Central memory CD8-positive, alpha-beta T cell (primary cell): ENCODE results near the gene POC1A.
A peak's percentile ranks its signal among the peaks of the same experiment; 100 is the strongest.

ENCODE experiments used
- ATAC-seq: fragments of 150-1000 bp; cut with Tn5 transposase; replicated peaks from 2 replicates; pipeline ENCODE4 v1.10.0; 2022; ENCODE audit warnings: mild to moderate bottlenecking, moderate FRiP score, moderate number of reproducible peaks; ENCODE audit not compliant: poor library complexity, severe bottlenecking; ENCODE audit errors: extremely low read depth
- DNase-seq, 2 donors: peaks; one replicate each; pipeline ENCODE4 v3.0.0; 2021; ENCODE audit warnings: low spot score in 2 of 2
- H3K27ac Mint-ChIP-seq: one replicate; pipeline ENCODE4 v1.8.0; 2022; ENCODE audit warnings: low read depth, mild to moderate bottlenecking, moderate library complexity, mixed read lengths
- H3K27me3 Mint-ChIP-seq: one replicate; pipeline ENCODE4 v1.8.0; 2022; ENCODE audit warnings: mixed read lengths
- H3K36me3 Mint-ChIP-seq: one replicate; pipeline ENCODE4 v1.8.0; 2022; ENCODE audit warnings: mild to moderate bottlenecking, moderate library complexity, mixed read lengths; ENCODE audit not compliant: insufficient read depth
- H3K4me1 Mint-ChIP-seq: one replicate; pipeline ENCODE4 v1.8.0; 2022; ENCODE audit warnings: mixed read lengths
- H3K4me3 Mint-ChIP-seq: one replicate; pipeline ENCODE4 v1.8.0; 2022; ENCODE audit warnings: mild to moderate bottlenecking, moderate library complexity, mixed read lengths
- H3K9me3 Mint-ChIP-seq: one replicate; pipeline ENCODE4 v1.8.0; 2022; ENCODE audit warnings: mixed read lengths

POC1A gene

DNA sequence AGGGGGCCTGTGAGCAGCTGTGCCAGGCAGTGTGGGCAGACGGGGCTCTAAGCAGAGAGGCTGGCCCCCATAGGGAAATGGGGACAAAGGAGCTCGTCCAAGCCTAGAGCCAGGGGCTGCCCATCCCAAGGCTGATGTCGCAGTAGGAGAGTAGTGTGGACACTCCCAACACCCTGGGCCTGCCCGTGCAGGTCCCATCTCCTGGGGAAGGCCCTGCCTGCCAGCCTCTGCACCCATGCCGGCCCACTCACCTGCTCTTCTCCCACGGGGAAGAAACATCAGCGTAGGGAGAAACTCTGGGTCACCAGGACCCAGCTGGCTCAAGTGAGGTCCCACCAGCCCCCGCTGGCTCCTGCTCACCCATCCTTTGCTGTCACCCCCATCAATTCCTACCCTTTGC is 87.2 kb downstream of the POC1A start:
- no peak overlapping the region for H3K27ac Mint-ChIP-seq
- no peak for ATAC-seq
- H3K36me3 Mint-ChIP-seq, result peaks cover 2% of the 10 kb centered on the region
- H3K9me3 Mint-ChIP-seq, result no peaks in the 10 kb centered on the region
- H3K4me3 Mint-ChIP-seq, result no peak overlapping the region
- no peaks in the 10 kb centered on the region for H3K27me3 Mint-ChIP-seq
- H3K4me1 Mint-ChIP-seq, result peaks cover 4% of the 10 kb centered on the region
- DNase-seq, result no peak

DNA sequence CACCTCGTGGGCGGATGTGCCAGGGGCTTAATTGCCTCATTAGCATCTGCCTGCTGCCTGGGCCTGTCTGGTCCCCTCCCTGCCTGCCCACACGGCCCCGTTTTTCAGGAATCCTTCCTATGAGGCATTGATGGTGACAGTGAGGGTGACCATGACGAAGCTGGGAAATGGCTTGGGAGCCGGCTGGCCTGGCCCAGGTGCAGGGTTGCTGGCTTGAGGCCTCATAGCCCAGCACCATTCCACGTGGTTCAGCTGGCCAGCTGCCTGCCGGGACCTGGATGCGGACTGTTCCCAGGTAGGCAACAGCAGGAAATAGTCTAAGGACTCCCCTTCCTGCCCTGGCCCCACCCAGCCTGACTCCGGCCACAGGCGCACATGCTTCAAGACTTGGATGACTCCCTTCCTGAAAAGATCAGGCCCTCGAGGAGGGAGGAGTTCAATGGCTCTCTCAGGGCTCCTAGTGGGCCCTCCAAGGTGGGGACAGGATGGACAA is 88.9 kb downstream of the POC1A start:
- peaks cover 2% of the 10 kb centered on the region for H3K36me3 Mint-ChIP-seq
- H3K9me3 Mint-ChIP-seq, result no peaks in the 10 kb centered on the region
- H3K27me3 Mint-ChIP-seq, result no peaks in the 10 kb centered on the region
- ATAC-seq, result no peak
- H3K4me1 Mint-ChIP-seq, result no peaks in the 10 kb centered on the region
- H3K27ac Mint-ChIP-seq, result no peak overlapping the region
- no peak for DNase-seq
- H3K4me3 Mint-ChIP-seq, result no peak overlapping the region

DNA sequence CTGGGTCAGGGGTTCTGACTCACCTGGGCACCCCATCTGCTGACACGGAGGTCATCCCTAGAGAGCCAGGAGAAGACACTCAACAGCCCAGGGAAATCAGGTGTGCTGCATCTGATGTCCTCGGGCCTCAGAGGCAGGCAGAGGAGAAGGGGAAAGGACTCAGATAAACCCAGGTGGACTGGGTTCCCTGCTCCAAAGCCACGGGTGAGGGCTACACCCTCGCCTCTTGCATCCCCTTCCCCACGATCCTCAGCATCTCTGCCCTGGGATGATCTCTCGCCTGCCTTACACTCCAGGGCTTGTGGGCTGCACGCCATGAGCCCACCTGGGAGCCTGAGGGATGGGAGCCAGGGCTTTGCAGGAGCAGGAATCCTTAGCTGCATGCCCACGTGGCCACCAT is 89.7 kb downstream of the POC1A start:
- H3K9me3 Mint-ChIP-seq, result no peaks in the 10 kb centered on the region
- no peak overlapping the region for H3K27ac Mint-ChIP-seq
- peaks cover 1% of the 10 kb centered on the region for H3K36me3 Mint-ChIP-seq
- H3K4me1 Mint-ChIP-seq, result no peaks in the 10 kb centered on the region
- ATAC-seq (no peak), DNase-seq (no peak)
- H3K27me3 Mint-ChIP-seq, result no peaks in the 10 kb centered on the region
- no peak overlapping the region for H3K4me3 Mint-ChIP-seq

DNA sequence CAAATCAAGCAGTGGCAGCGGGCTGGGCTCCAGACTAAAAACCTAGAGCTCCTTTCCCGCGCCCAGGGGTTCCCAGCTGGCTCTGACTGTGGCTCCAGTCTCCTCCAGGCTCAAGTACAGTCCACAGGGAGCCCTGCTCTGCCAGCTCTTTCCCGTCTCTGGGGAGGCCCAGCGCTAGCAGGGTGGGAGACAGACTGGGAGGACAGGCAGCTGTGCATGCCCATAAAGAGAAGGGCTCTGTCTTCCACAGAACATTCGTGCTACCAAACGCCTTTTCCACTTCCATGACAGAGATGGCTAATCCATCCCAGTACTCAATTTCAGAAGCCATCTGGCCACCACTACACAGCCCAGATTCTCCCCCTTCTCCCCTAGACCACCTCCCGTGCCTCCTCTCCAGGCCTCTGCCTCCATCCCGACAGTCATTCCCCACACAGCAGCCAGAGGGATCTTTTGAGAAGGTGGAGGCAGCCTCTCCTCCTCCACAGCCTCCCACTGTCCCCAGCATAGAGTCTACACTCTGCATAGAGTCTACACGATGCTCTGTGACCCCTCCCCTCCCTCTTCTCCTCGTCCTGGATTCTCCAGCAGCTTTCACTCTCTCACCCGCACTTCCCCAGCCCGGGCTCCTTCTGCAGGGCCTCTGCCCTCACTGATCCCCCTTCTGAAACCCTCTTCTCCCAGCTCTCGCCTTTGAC is 91.0 kb downstream of the POC1A start:
- H3K4me3 Mint-ChIP-seq, result no peak overlapping the region
- peaks cover 1% of the 10 kb centered on the region for H3K36me3 Mint-ChIP-seq
- H3K27me3 Mint-ChIP-seq, result no peaks in the 10 kb centered on the region
- DNase-seq, result no peak
- ATAC-seq, result no peak
- H3K4me1 Mint-ChIP-seq, result no peaks in the 10 kb centered on the region
- no peak overlapping the region for H3K27ac Mint-ChIP-seq
- no peaks in the 10 kb centered on the region for H3K9me3 Mint-ChIP-seq

DNA sequence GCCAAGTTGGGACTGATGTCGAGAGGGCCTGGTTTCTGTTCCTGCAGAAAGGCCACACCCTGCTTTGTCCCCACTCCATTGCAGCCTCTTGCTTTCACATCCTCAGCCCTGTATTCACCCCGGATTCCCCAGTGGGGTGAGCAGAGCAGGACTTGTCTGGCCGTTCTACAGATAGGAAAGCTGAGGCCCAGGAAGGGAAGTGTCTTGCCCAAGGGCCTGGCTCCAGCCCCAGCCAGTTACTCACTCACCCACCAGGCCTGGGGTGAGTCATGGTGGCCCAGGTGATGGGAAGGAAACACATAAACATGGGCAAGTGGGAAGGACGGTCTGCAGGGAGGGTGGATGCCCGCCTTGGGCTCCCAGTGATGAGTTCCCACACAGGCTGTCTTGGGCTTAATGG is 91.7 kb downstream of the POC1A start:
- H3K4me3 Mint-ChIP-seq, result no peak overlapping the region
- no peaks in the 10 kb centered on the region for H3K9me3 Mint-ChIP-seq
- H3K27ac Mint-ChIP-seq, result peak overlapping the region; percentile 5

DNA sequence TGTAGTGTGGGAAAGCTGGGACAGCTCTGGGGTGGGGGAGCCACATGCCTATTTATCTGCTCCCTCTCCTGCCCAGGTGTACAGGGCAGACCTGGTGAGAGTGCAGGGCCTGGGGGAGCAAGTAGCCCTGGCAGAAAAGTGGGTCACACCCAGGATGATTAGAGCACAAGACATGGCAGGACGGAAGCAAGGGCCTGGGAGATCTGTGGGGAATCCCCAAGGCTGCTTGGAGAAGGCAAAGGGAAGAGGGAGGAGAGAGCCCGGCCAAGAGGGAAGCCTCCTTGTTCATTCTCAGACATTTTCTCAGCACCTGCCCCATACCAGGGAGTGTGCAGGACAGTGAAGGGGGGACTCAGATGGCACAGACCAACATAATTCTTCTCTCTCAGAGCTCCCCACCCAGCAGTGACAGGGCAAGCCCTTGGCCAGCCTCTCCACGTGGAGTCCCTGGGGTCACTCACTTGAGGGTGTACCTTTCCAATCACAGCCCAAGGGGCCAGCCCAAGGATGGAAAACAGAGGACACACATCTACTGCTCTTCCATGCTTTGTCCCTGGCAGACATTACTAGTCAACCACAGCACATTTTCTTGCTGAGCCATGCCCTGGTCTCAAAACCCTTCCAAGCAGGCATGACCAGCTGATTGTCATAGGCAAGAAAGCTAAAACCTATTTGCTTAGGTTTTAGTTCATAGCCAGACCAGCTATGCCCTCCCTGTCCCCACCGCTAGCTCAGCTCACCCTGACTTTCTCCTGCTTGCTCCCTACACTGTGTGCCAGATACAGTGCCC is 92.9 kb downstream of the POC1A start:
- peak overlapping the region; percentile 5 for H3K27ac Mint-ChIP-seq
- DNase-seq, result no peak
- no peak overlapping the region for H3K4me3 Mint-ChIP-seq
- H3K27me3 Mint-ChIP-seq, result no peaks in the 10 kb centered on the region
- H3K36me3 Mint-ChIP-seq, result peaks cover 7% of the 10 kb centered on the region
- no peaks in the 10 kb centered on the region for H3K9me3 Mint-ChIP-seq
- ATAC-seq, result no peak
- peaks cover 5% of the 10 kb centered on the region for H3K4me1 Mint-ChIP-seq

More for the DNA sequence above, 91.7 kb downstream of the POC1A start:
- peaks cover 1% of the 10 kb centered on the region for H3K36me3 Mint-ChIP-seq
- no peak for DNase-seq
- no peaks in the 10 kb centered on the region for H3K4me1 Mint-ChIP-seq
- ATAC-seq, result no peak
- H3K27me3 Mint-ChIP-seq, result no peaks in the 10 kb centered on the region

DNA sequence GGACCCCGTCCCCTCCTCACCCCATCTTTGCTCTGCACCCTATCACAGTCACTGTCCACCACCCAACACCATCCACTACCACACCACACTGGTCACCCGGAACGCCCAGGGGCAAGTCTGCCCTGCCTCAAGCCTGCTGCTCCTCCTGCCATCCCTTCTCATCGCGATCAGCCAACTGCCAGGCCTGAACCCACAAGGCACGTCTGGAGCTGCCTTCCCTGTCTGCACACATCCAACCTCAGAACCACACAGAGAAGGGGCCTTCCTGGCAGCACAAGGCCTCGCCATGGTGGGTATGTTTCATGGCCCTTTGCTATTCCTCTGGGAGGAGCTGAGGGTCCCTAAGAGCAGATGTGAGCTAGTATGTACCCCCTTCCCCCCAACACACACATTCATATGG is 94.4 kb downstream of the POC1A start:
- DNase-seq (no peak), ATAC-seq (no peak)
- H3K36me3 Mint-ChIP-seq, result peaks cover 9% of the 10 kb centered on the region
- H3K9me3 Mint-ChIP-seq, result no peaks in the 10 kb centered on the region
- H3K27ac Mint-ChIP-seq, result no peak overlapping the region
- peaks cover 7% of the 10 kb centered on the region for H3K4me1 Mint-ChIP-seq
- H3K27me3 Mint-ChIP-seq, result no peaks in the 10 kb centered on the region
- H3K4me3 Mint-ChIP-seq, result no peak overlapping the region

DNA sequence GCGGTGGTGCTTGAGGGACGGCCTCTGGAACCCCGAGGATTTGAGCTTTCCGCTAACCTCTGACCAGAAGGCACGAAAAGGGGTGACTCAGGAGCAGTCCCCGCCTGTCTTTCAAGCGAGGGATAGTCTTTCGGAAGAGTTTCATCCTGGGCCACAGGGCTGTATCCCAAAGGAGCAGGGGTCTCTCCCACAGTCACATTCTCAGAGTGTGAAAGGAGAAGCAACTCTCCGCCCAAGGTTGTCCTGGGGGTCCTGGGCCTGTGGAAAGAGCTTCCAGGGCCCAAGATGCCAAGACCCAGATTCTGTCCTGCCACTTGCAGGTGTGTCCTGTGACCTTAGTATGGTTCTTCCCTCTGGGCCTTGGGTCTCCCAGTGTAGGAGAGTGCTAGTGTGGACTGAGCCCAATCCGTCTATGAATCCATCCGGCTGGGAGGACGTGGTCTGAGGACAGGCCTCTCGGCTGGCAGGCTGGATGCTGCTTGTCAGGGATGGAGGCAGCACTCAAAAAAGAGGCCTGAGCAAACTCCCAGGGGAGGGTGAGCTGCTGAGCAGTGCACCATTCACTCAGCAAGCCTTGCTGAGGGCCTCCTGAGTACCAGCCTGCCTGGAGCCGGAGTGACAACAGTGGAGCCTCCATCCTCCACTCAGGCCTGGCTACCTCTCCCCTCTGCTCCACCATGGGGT is 96.3 kb downstream of the POC1A start:
- Mint-ChIP-seq H3K36me3 (peaks cover 11% of the 10 kb centered on the region), H3K27ac (no peak overlapping the region), H3K9me3 (no peaks in the 10 kb centered on the region), H3K4me1 (peaks cover 25% of the 10 kb centered on the region), H3K4me3 (peak overlapping the region; percentile 92), H3K27me3 (no peaks in the 10 kb centered on the region)
- ATAC-seq (no peak), DNase-seq (no peak)

DNA sequence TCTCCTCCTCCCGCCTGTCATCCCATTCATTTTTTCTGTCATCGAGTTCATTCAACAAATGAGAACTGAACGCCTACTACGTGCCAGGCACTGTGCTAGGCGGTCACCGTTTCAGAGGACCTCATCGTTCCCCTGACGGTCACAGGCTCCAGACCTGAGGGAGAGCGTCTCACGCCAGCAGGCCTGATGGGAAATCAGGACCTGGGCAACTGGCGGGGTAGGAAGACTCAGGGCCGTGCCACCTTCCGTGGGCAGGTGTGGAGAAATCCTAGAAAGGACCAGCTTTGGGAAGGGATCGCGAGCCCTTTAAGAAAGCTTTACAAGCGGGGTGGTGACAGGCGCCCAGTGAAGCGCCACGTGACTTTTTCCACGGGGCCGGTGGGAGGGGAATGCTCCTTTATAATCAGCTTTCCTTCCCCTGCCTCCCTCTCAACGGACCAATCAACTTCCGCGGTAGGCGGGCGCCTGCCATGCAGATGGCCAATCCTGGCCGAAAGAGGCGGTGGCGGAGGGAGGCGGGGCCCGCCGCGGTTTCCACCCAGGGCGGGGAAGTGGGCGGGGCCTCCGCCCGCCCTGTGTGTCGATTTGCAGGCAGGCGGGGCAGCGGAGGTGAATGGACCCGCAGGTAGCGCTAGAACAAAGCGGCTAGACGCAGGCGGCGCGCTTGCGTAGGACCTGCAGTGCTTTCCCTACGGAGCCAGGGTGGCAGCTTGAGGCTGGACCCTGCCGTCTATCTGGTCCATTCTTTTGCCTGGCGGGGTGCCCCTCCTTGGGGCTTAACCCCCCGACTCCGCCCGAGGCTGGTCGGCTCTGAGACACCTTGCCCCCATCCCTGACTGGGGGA is 97.0 kb downstream of the POC1A start:
- Mint-ChIP-seq H3K36me3 (peaks cover 15% of the 10 kb centered on the region), H3K4me3 (peak overlapping the region; percentile 92), H3K27me3 (no peaks in the 10 kb centered on the region), H3K9me3 (no peaks in the 10 kb centered on the region), H3K27ac (peak overlapping the region; percentile 87), H3K4me1 (peaks cover 33% of the 10 kb centered on the region)
- ATAC-seq (peak; percentile 88), DNase-seq (peak; percentile 93 to 98)

DNA sequence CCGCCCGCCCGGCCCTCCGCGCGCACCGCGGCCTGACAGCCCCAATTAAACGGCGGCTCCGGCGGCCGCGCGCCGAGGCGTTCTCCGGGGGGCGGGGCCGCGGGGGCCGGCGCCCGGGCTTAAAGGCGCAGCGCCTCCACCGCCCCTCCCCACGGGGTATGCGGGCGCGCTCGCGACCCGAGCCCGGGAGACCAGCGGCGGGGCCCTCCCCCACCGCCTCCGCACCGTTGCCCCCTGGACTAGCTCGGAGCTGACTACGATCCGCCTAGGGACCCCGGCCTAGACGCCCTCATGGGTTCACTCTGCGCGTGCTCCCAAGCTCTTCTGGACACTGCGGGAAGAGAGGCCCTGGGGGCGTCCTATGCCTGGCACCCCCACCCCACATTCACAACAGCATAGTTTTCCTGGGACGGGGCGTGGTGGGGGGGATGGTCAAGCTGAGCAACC is 97.7 kb downstream of the POC1A start, which contains the start of gene DUSP7:
Gene DUSP7, minus strand, starts transcription at position 51 of the 447 bp plus-strand sequence. CDS start 205 bp downstream, outside the sequence.
- ATAC-seq (peak; percentile 35), DNase-seq (peak; percentile 24 to 33)
- peak within 1 kb of the TSS; percentile 91 for H3K27ac Mint-ChIP-seq
- peaks cover 21% of the 10 kb centered on the region for H3K36me3 Mint-ChIP-seq
- H3K4me3 Mint-ChIP-seq, result peak within 1 kb of the TSS; percentile 92
- no peaks in the 10 kb centered on the region for H3K9me3 Mint-ChIP-seq
- H3K27me3 Mint-ChIP-seq, result no peaks in the 10 kb centered on the region
- H3K4me1 Mint-ChIP-seq, result peaks cover 39% of the 10 kb centered on the region

DNA sequence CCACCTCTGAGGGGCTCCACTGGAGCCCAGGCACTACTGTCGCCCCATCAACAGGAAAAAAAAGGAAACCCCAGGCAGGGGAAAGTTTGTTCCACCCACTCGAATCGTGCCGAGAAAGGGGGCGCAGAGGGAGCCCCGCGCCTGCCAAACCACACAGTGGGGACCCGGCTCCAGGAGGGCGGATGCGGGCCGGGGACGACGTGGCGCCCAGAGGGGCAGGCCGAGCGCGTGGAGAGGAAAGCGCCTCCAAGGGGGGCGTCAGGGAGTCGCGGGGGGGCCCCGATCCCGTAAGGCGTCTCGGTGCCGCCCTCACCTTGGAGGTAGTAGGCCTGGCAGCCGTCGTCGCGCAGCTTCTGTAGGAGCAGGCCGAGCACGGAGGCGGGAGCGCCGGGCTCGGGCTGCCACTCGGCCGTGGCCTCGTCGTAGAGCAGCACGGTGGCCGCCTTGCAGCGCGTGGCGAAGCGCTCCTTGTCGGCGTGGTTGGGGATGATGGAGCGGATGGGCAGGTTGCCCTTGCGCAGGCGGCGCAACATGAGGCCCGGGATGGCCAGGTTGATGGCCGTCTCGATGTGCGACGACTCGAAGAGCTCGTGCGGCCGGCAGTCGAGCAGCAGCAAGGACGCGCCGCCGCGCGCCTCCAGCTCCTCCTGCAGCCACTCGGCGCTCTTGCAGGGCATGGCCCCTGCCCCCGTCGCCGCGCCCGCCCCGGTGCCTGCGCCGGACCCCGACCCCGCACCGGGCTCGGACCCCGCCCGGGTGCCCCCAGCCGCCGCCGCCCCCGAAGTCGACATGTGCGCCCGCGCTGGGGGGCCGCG is 98.5 kb downstream of the POC1A start:
- no peak for DNase-seq
- Mint-ChIP-seq H3K4me3 (peak overlapping the region; percentile 89), H3K36me3 (peaks cover 27% of the 10 kb centered on the region), H3K9me3 (no peaks in the 10 kb centered on the region), H3K27ac (peak overlapping the region; percentile 91), H3K4me1 (peaks cover 45% of the 10 kb centered on the region), H3K27me3 (no peaks in the 10 kb centered on the region)
- ATAC-seq, result no peak
